GM06990 (cell line): ENCODE data around the gene FGA.
A peak's percentile ranks its signal among the peaks of the same experiment; 100 is the strongest.

ENCODE experiments used
- DNase-seq: peaks from one replicate; pipeline ENCODE4 v3.0.0-alpha.2; 2011; ENCODE audit not compliant: insufficient read length; ENCODE audit errors: extremely low read depth
- H3K27me3 ChIP-seq: replicated peaks from 2 replicates; pipeline ENCODE4 v1.6.0; 2011; ENCODE audit warnings: low read length; ENCODE audit not compliant: control insufficient read depth, insufficient read depth
- H3K36me3 ChIP-seq: 2 replicates; pipeline ENCODE4 v1.5.1; 2011; ENCODE audit warnings: low read length; ENCODE audit not compliant: control insufficient read depth, insufficient read depth
- H3K4me3 ChIP-seq: replicated peaks from 2 replicates; pipeline ENCODE4 v1.5.1; 2011; ENCODE audit warnings: low read depth, mild to moderate bottlenecking, control low read depth, low read length
- TF ChIP-seq, protein P1 (sequence below): IDR thresholded peaks from 2 replicates; pipeline ENCODE4 v1.5.1; 2011; ENCODE audit warnings: low read length, control low read depth, mild to moderate bottlenecking, inconsistent platforms; ENCODE audit not compliant: insufficient read depth, poor library complexity, severe bottlenecking

The FGA gene

DNA sequence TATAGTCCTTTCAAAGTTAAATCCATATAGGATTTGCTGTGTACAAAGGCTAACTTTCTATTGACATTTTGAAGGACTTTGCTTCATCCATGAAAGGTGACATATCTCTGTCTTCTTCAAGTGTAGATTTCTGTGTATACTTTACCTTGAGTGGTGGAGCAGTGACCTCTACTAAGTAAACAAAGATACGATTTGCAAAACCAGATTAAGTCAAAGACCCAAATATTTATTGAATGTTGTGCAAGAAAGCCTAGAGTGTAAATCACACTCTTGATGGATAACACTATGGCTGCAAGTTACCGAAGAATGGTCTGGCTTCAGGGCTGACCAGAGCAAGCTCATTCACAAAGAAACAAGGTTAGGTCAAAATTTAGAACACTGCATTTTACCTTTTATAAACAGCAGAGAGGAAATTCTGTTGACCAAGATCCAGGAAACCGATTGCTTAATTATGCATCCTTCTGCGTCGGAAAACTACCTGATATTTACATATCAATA is 27.3 kb upstream of the FGA start:
- no peaks in the 10 kb centered on the region for H3K27me3 ChIP-seq
- no peak for DNase-seq
- TF ChIP-seq, protein P1, sequence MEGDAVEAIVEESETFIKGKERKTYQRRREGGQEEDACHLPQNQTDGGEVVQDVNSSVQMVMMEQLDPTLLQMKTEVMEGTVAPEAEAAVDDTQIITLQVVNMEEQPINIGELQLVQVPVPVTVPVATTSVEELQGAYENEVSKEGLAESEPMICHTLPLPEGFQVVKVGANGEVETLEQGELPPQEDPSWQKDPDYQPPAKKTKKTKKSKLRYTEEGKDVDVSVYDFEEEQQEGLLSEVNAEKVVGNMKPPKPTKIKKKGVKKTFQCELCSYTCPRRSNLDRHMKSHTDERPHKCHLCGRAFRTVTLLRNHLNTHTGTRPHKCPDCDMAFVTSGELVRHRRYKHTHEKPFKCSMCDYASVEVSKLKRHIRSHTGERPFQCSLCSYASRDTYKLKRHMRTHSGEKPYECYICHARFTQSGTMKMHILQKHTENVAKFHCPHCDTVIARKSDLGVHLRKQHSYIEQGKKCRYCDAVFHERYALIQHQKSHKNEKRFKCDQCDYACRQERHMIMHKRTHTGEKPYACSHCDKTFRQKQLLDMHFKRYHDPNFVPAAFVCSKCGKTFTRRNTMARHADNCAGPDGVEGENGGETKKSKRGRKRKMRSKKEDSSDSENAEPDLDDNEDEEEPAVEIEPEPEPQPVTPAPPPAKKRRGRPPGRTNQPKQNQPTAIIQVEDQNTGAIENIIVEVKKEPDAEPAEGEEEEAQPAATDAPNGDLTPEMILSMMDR = no peak
- no peak overlapping the region for H3K4me3 ChIP-seq
- no peaks in the 10 kb centered on the region for H3K36me3 ChIP-seq

DNA sequence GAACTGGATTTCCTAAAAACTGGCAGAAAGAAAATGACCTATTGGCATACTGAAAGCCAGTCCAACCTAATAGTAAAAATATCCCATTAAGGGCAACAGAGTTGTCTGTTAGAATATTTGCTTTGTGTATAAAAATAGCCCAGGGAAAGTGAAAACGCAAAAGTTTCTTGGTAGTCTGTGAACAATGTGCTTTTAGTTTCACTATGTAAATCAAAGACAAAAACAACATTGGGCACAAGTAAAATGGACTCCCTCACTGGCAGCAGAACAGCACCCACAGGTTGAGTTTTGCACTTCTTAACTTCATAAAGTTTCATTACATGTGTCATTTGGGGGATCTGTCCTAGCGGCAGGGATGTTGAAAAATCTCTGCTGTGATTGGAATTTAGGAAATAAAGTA is 26.2 kb upstream of the FGA start:
- TF ChIP-seq, protein P1 = no peak
- H3K36me3 ChIP-seq = no peaks in the 10 kb centered on the region
- H3K27me3 ChIP-seq = no peaks in the 10 kb centered on the region
- DNase-seq = peak; percentile 63
- H3K4me3 ChIP-seq = no peak overlapping the region

DNA sequence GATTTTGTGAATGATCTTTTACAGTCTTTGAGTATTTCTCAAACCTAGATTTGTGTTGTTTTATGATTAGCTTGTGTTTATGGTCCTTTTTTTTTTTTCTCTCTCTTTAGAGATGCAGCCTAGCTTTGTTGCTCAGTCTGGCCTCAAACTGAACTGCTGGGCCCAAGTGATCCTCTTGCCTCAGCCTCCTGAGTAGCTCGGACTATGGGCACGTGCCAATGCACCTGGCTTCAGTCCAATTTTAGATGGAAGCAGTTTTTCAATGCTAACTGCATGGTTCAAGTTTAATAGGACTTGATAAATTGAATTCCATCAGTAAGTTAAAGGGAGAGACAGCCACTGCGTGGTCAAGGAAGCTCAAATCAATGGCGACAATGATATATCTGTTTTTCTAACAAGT is 25.7 kb upstream of the FGA start:
- no peak overlapping the region for H3K4me3 ChIP-seq
- no peaks in the 10 kb centered on the region for H3K27me3 ChIP-seq
- TF ChIP-seq, protein P1 = no peak
- no peak for DNase-seq
- H3K36me3 ChIP-seq = no peaks in the 10 kb centered on the region

DNA sequence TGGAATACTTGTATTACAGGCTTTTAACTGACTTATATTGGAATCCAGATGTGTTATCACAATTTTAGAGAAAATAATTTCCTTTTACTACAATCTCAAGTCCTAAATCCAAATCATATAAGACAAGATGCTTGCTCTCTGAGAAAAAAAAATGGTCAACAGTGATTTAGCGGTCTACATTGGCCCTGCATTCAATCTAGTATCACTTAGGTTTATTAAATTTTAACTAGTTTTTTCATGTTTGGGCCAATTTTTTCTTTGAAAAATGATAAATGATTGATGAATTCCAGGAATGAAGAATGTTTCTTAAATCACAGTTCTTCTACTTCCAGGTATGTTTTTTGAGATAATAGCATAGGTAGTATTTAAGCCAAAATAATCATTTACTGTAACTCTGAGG is 24.7 kb upstream of the FGA start:
- Histone ChIP-seq H3K36me3 (no peaks in the 10 kb centered on the region), H3K27me3 (no peaks in the 10 kb centered on the region), H3K4me3 (no peak overlapping the region)
- no peak for DNase-seq
- TF ChIP-seq, protein P1 = no peak

DNA sequence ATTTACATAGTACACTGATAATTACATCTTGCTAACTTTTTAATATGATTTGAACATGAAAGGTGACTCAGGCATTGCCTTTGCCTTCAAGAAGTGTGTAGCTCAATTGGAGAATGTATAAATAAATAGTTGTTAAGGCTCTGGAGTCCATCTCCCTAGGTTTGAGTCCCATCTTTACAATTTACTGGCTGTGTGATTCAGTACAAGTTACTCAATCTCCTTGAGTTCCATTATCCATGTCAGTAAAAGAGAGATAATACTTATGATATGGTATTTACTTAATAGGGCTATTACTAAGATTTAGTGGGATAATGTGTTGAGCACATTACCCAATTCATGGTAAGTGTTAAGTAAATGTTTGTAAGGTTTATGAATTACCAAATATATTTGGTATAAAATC is 23.8 kb upstream of the FGA start:
- Histone ChIP-seq H3K4me3 (no peak overlapping the region), H3K36me3 (no peaks in the 10 kb centered on the region), H3K27me3 (no peaks in the 10 kb centered on the region)
- TF ChIP-seq, protein P1 = no peak
- DNase-seq = no peak
